Naive thymus-derived CD8-positive, alpha-beta T cell (primary cell): Measurements from ENCODE around the gene EIF3D. TPM values are rescaled to one million over a fixed set of nuclear protein-coding genes. Genes with fewer than 3 reads are reported as not detected.

Experiments used
- ATAC-seq, 2 donors: fragments of 150-1000 bp; cut with Tn5 transposase in 1 of 2; sonication (Bioruptor Pico), chemical (Tn5 transposase) in 1 of 2; 1 replicate in 1 of 2; 2 replicates in 1 of 2; pipeline ENCODE4 v1.10.0; 2021; ENCODE audit warnings: mild to moderate bottlenecking in 2 of 2, moderate library complexity in 2 of 2
- POLR2A ChIA-PET: fragments of 350-600 bp; sonication (Branson Sonifier 250); formaldehyde crosslinking; loops from one replicate; lab custom pipeline; 2021; ENCODE audit warnings: antibody characterized with exemption; lab: Charles Lee
- DNase-seq, 10 donors: peaks; one replicate each; pipeline versions ENCODE4 v3.0.0 to v3.0.0-alpha.2; 2020 to 2022
- H3K27ac Mint-ChIP-seq, 10 donors: one replicate each; pipeline ENCODE4 v1.8.0; 2020 to 2022; ENCODE audit warnings: mild to moderate bottlenecking in 10 of 10, mixed read lengths in 10 of 10, moderate library complexity in 4 of 10, inconsistent platforms in 1 of 10
- H3K27me3 Mint-ChIP-seq, 5 donors: one replicate each; pipeline ENCODE4 v1.8.0; 2021 to 2022; ENCODE audit warnings: mixed read lengths in 5 of 5
- H3K36me3 Mint-ChIP-seq, 3 donors: one replicate each; pipeline ENCODE4 v1.8.0; 2020 to 2022; ENCODE audit warnings: mixed read lengths in 3 of 3, mild to moderate bottlenecking in 2 of 3, inconsistent platforms in 1 of 3
- H3K4me1 Mint-ChIP-seq, 4 donors: one replicate each; pipeline ENCODE4 v1.8.0; 2021 to 2022; ENCODE audit warnings: mixed read lengths in 4 of 4
- H3K4me3 Mint-ChIP-seq, 10 donors: one replicate each; pipeline ENCODE4 v1.8.0; 2020 to 2022; ENCODE audit warnings: mild to moderate bottlenecking in 10 of 10, mixed read lengths in 10 of 10, moderate library complexity in 6 of 10, inconsistent platforms in 1 of 10
- H3K9me3 Mint-ChIP-seq, 9 donors: one replicate each; pipeline ENCODE4 v1.8.0; 2020 to 2022; ENCODE audit warnings: mixed read lengths in 9 of 9, mild to moderate bottlenecking in 3 of 9, inconsistent platforms in 1 of 9, moderate library complexity in 1 of 9
- polyA plus RNA-seq, 3 donors: library from polyadenylated mRNA; unstranded; fragments of 300-500 nt; fragmentation: Illumina TruSeq; gene quantifications; one replicate each; pipeline ENCODE4 v1.2.3, GENCODE V29; 2021
- total RNA-seq, 8 experiments: library from RNA in 2 of 8; stranded (reverse) in 2 of 8; gene quantifications; one replicate each; pipeline ENCODE4 v1.2.3 and lab custom pipeline; 2021 to 2026

The EIF3D gene
- total and polyA plus RNA-seq, 5 experiments from 2014 or later, result 129 to 276 (median 190) TPM

DNA sequence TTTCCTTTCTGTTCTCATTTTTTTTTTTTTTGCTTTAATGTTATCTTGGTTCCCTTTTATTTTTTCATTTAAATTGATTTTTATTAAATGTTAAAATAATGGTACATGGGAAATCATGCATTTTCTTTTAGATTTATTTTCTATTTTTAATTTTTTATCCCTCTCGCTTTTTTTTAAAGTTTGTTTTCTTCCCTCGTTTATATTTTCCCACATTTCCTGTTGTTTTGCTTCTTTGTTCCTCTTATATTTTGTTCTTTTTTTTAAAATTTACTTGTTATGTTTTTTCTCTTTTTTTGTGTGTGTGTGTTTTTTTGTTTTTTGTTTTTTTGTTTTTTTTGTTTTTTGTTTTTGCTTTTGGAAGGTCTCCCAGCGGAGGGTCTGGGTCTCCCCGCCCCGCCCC, 34.9 kb upstream of the EIF3D start:
- Mint-ChIP-seq H3K4me1 (peaks cover 0 to 2% (median 0%) of the 10 kb centered on the region in 4 donors), H3K4me3 (no peak overlapping the region), H3K36me3 (peaks cover 0 to 3% (median 0%) of the 10 kb centered on the region in 3 donors), H3K27ac (peak overlapping the region in 1 of 10 donors; percentile 18), H3K27me3 (peaks cover 10 to 65% (median 42%) of the 10 kb centered on the region in 5 donors), H3K9me3 (no peaks in the 10 kb centered on the region)
- ATAC-seq (no peak), DNase-seq (no peak)
- POLR2A ChIA-PET, result no interaction called here

DNA sequence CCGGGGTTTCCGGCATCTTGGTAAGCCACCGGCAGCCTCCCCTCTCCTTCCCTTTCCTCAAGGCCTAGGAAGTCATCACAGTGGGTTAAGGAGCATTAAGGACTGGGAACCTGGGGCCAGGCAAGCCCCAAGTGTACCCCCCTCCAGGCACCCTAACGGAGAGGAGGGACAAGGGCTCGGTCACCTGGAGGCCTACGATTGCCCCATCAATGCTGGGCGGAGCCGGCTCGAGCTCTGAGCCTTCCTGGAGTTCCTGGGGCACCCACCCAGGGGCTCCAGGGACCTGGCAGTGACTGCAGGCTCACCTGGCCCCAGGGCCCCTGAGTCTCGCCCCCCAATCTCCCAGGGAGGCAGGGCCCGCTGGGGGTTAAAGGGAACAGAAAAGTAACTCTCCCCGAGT, 34.5 kb upstream of the EIF3D start:
- H3K4me3 Mint-ChIP-seq, result no peak overlapping the region
- no peak for DNase-seq
- peaks cover 10 to 64% (median 40%) of the 10 kb centered on the region in 5 donors for H3K27me3 Mint-ChIP-seq
- H3K36me3 Mint-ChIP-seq, result peaks cover 0 to 3% (median 0%) of the 10 kb centered on the region in 3 donors
- POLR2A ChIA-PET, result no interaction called here
- H3K4me1 Mint-ChIP-seq, result peaks cover 0 to 2% (median 0%) of the 10 kb centered on the region in 4 donors
- no peaks in the 10 kb centered on the region for H3K9me3 Mint-ChIP-seq
- ATAC-seq, result no peak
- H3K27ac Mint-ChIP-seq, result no peak overlapping the region

GRCh38 chr22:36563001-36563400, 34.0 kb upstream of the EIF3D start:
- DNase-seq, result no peak
- H3K27ac Mint-ChIP-seq, result no peak overlapping the region
- peaks cover 0 to 3% (median 0%) of the 10 kb centered on the region in 3 donors for H3K36me3 Mint-ChIP-seq
- POLR2A ChIA-PET, result no interaction called here
- no peak for ATAC-seq
- peaks cover 0 to 2% (median 0%) of the 10 kb centered on the region in 4 donors for H3K4me1 Mint-ChIP-seq
- H3K4me3 Mint-ChIP-seq, result no peak overlapping the region
- peaks cover 10 to 60% (median 40%) of the 10 kb centered on the region in 5 donors for H3K27me3 Mint-ChIP-seq
- no peaks in the 10 kb centered on the region for H3K9me3 Mint-ChIP-seq

DNA sequence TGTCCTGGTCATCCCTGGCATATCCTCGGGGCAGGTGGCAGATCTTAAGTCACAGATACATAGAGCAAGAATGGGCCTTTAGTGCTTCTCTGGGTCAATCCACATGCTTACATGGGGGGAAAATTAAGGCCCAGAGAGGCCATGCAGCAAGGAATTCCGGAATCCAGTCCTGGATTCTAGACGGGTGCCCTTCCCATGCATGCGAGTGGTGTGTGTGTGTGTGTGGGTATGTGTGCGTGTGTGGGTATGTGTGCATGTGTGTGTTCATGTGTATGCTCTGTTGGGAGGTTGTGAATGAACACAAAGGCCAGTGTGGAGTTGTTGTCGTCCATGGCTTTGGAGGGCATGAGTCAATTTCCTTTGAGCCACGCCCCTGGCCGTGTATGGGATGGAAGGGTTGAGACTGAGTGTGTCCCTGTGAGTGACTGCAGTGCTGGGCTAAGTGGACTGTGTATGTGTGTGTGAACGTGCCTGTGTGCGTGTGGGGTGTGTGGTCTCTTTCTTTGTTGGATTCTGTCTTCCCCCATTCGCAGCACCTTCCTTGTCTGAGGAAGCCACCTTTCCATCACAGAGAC, 33.4 kb upstream of the EIF3D start:
- H3K27ac Mint-ChIP-seq, result no peak overlapping the region
- POLR2A ChIA-PET, result no interaction called here

GRCh38 chr22:36561291-36561811, 32.4 kb upstream of the EIF3D start:
- peaks cover 0 to 4% (median 0%) of the 10 kb centered on the region in 4 donors for H3K4me1 Mint-ChIP-seq
- no peak overlapping the region for H3K27ac Mint-ChIP-seq
- no peak for ATAC-seq
- H3K36me3 Mint-ChIP-seq, result peaks cover 0 to 3% (median 0%) of the 10 kb centered on the region in 3 donors
- no peak overlapping the region for H3K4me3 Mint-ChIP-seq
- H3K9me3 Mint-ChIP-seq, result no peaks in the 10 kb centered on the region
- DNase-seq, result no peak
- POLR2A ChIA-PET, result no interaction called here
- H3K27me3 Mint-ChIP-seq, result peaks cover 10 to 43% (median 33%) of the 10 kb centered on the region in 5 donors

More for the DNA sequence above, 33.4 kb upstream of the EIF3D start:
- DNase-seq, result no peak
- no peak overlapping the region for H3K4me3 Mint-ChIP-seq
- H3K36me3 Mint-ChIP-seq, result peaks cover 0 to 3% (median 0%) of the 10 kb centered on the region in 3 donors
- ATAC-seq, result no peak
- H3K9me3 Mint-ChIP-seq, result no peaks in the 10 kb centered on the region
- H3K4me1 Mint-ChIP-seq, result peaks cover 0 to 4% (median 0%) of the 10 kb centered on the region in 4 donors
- peaks cover 10 to 53% (median 38%) of the 10 kb centered on the region in 5 donors for H3K27me3 Mint-ChIP-seq

DNA sequence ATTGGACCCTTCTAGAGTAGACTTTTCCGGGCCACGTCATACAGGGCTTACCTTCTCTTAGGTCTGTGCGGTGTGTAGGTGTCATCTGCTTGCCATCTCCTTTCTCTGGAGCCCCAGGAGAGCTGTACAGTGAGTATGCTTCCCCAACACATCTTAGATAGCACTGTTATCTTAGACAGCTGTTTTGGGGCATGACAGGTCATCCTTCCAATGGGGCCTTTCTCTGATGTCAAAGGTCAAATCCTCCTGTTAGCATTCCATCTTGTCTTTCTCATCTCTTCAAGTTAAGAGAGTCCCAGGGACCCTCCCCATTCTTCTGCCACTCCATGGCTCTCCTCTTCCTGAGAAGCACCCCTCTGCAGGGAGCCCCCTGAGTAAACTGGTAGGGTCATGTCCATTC, 31.0 kb upstream of the EIF3D start:
- POLR2A ChIA-PET, result no interaction called here
- H3K27me3 Mint-ChIP-seq, result peaks cover 10 to 42% (median 29%) of the 10 kb centered on the region in 5 donors
- ATAC-seq (no peak), DNase-seq (no peak)
- H3K9me3 Mint-ChIP-seq, result no peaks in the 10 kb centered on the region
- H3K36me3 Mint-ChIP-seq, result peaks cover 0 to 3% (median 0%) of the 10 kb centered on the region in 3 donors
- H3K4me1 Mint-ChIP-seq, result peaks cover 0 to 4% (median 0%) of the 10 kb centered on the region in 4 donors
- no peak overlapping the region for H3K27ac Mint-ChIP-seq
- H3K4me3 Mint-ChIP-seq, result no peak overlapping the region

GRCh38 chr22:36554098-36554497, 25.1 kb upstream of the EIF3D start:
- peaks cover 0 to 23% (median 1%) of the 10 kb centered on the region in 4 donors for H3K4me1 Mint-ChIP-seq
- no peak overlapping the region for H3K27ac Mint-ChIP-seq
- H3K4me3 Mint-ChIP-seq, result no peak overlapping the region
- H3K36me3 Mint-ChIP-seq, result no peaks in the 10 kb centered on the region
- no peak for ATAC-seq
- peaks cover 8 to 37% (median 19%) of the 10 kb centered on the region in 5 donors for H3K27me3 Mint-ChIP-seq
- DNase-seq, result no peak
- POLR2A ChIA-PET, result interaction anchor here (0.6 kb wide), 1 partner anchor 251 kb away, joined by 3 read pairs; no protein-coding TSS in a partner anchor
- H3K9me3 Mint-ChIP-seq, result no peaks in the 10 kb centered on the region

DNA sequence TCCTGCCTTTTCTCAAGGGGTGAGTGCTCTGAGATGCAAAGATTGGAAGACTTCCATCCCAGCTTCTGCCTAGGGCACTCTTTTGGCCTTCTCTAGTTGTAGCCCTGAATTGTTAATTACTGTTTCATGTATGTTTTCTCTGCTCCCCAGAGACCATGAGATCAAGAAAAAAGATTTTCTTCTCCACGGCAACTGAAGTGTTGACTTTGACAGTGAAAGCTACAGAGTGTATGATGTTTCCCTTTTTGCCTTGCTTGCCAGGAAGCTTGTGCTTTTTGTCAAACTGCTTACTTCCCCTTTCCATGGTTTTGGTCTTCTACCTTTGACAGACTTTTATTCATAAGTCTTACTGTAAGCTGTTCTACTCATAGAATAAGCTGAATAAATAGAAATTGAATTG, 23.3 kb upstream of the EIF3D start:
- no peak overlapping the region for H3K4me3 Mint-ChIP-seq
- no peaks in the 10 kb centered on the region for H3K9me3 Mint-ChIP-seq
- peaks cover 7 to 38% (median 21%) of the 10 kb centered on the region in 5 donors for H3K27me3 Mint-ChIP-seq
- H3K4me1 Mint-ChIP-seq, result peaks cover 0 to 24% (median under 1%) of the 10 kb centered on the region in 4 donors
- peak overlapping the region in 1 of 10 donors; percentile 50 for H3K27ac Mint-ChIP-seq
- H3K36me3 Mint-ChIP-seq, result no peaks in the 10 kb centered on the region
- DNase-seq, result no peak
- ATAC-seq, result no peak
- POLR2A ChIA-PET, result no interaction called here

GRCh38 chr22:36550701-36551495, 21.9 kb upstream of the EIF3D start:
- ATAC-seq, result no peak
- H3K4me1 Mint-ChIP-seq, result peaks cover 0 to 26% (median 1%) of the 10 kb centered on the region in 4 donors
- H3K27me3 Mint-ChIP-seq, result peaks cover 10 to 45% (median 28%) of the 10 kb centered on the region in 5 donors
- no peak overlapping the region for H3K4me3 Mint-ChIP-seq
- no peak for DNase-seq
- H3K27ac Mint-ChIP-seq, result peak overlapping the region in 1 of 10 donors; percentile 11
- H3K9me3 Mint-ChIP-seq, result no peaks in the 10 kb centered on the region
- POLR2A ChIA-PET, result no interaction called here
- H3K36me3 Mint-ChIP-seq, result no peaks in the 10 kb centered on the region

GRCh38 chr22:36549033-36549432, 20.1 kb upstream of the EIF3D start:
- H3K9me3 Mint-ChIP-seq, result no peaks in the 10 kb centered on the region
- POLR2A ChIA-PET, result no interaction called here
- no peak for ATAC-seq
- no peaks in the 10 kb centered on the region for H3K36me3 Mint-ChIP-seq
- H3K27ac Mint-ChIP-seq, result peak overlapping the region in 1 of 10 donors; percentile 21
- H3K4me1 Mint-ChIP-seq, result peaks cover 0 to 23% (median 1%) of the 10 kb centered on the region in 4 donors
- no peak for DNase-seq
- peaks cover 9 to 44% (median 28%) of the 10 kb centered on the region in 5 donors for H3K27me3 Mint-ChIP-seq
- no peak overlapping the region for H3K4me3 Mint-ChIP-seq

DNA sequence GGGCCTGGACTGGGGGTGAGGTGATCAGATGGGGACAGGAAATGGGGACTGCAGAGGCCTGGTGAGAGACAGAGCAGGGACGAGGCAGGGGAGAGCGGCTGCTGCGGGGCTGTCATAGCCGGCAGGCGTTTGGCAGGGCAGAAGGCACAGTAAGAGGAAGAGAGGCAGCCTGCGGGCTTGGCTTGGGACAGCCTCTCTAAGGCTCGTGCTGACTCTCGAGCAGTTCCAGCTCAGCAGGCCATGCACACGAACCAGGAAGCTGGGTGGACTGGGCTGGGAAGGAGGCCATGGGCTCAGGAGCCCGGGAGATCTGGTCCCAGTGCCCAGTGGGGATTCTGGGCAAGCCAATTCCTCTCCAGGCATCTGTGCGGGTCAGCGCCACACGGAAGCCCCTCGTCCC, 19.6 kb upstream of the EIF3D start:
- no peak overlapping the region for H3K4me3 Mint-ChIP-seq
- H3K9me3 Mint-ChIP-seq, result no peaks in the 10 kb centered on the region
- peaks cover 7 to 40% (median 28%) of the 10 kb centered on the region in 5 donors for H3K27me3 Mint-ChIP-seq
- no peaks in the 10 kb centered on the region for H3K36me3 Mint-ChIP-seq
- DNase-seq (no peak), ATAC-seq (no peak)
- no peak overlapping the region for H3K27ac Mint-ChIP-seq
- H3K4me1 Mint-ChIP-seq, result peaks cover 0 to 21% (median 1%) of the 10 kb centered on the region in 4 donors
- POLR2A ChIA-PET, result no interaction called here

DNA sequence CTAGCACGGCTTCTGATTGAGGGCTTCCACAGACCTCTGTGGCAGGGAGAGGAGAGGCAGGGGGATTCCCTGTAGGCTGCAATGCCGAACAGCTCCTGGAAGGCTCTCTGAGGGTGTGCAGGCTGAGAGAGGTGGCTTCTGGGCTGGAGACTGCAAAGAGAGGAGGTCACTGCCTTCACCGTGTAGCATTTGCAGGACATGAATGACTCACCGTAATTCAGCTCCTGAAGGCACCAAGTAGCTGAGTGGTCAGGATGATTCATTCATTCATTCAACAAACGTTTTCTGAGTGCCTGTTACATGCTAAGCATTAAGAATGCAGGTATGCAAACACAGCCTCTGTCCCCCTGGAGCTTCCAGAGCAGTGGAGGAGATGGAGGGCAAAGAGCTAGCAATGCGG, 18.0 kb upstream of the EIF3D start:
- peaks cover 0 to 11% (median 3%) of the 10 kb centered on the region in 4 donors for H3K4me1 Mint-ChIP-seq
- DNase-seq (no peak), ATAC-seq (no peak)
- POLR2A ChIA-PET, result no interaction called here
- no peaks in the 10 kb centered on the region for H3K9me3 Mint-ChIP-seq
- H3K27me3 Mint-ChIP-seq, result peaks cover 7 to 40% (median 24%) of the 10 kb centered on the region in 5 donors
- peak overlapping the region in 1 of 10 donors; percentile 46 for H3K27ac Mint-ChIP-seq
- no peaks in the 10 kb centered on the region for H3K36me3 Mint-ChIP-seq
- no peak overlapping the region for H3K4me3 Mint-ChIP-seq
